HepG2 (cell line): Measurements from ENCODE around the gene GDF7. TPM values are rescaled to one million over a fixed set of nuclear protein-coding genes. Genes with fewer than 3 reads are reported as not detected.

Source experiments
- CCAR2 ChIP-seq: fragments of 200-400 bp; formaldehyde crosslinking; optimal IDR thresholded peaks from 2 replicates; pipeline ENCODE3; 2018; ENCODE audit warnings: low read depth, mild to moderate bottlenecking, low read length, moderate library complexity
- CHD2 ChIP-seq: IDR thresholded peaks from 2 replicates; pipeline ENCODE4 v1.6.1; 2011; ENCODE audit warnings: low read depth, low read length, improper control_type of control experiment
- CSRNP2 ChIP-seq: sonication (generic); formaldehyde crosslinking; conservative IDR thresholded peaks from 2 replicates; pipeline ENCODE4 v1.8.0; 2022; ENCODE audit warnings: low read depth, missing genetic modification reagents
- FOXJ3 ChIP-seq: sonication (generic); formaldehyde crosslinking; IDR thresholded peaks from 2 replicates; pipeline ENCODE4 v1.4.0; 2020; ENCODE audit warnings: missing genetic modification reagents, mild to moderate bottlenecking, borderline replicate concordance
- HOMEZ ChIP-seq: IDR thresholded peaks from 2 replicates; pipeline ENCODE4 v1.6.1; 2016; ENCODE audit warnings: low read depth
- KAT2B ChIP-seq: fragments of 150-350 bp; IDR thresholded peaks from 2 replicates; pipeline ENCODE4 v1.6.1; 2014; ENCODE audit warnings: low read depth, low read length, borderline replicate concordance
- NR2F1 ChIP-seq, 2 experiments: fragments of 450-650 bp in 1 of 2; formaldehyde crosslinking in 1 of 2; IDR thresholded peaks; 2 replicates each; pipeline versions ENCODE4 v1.5.0 to v1.6.1; 2016 to 2020; ENCODE audit warnings: mild to moderate bottlenecking in 1 of 2, missing compliant biosample characterization in 1 of 2, missing genetic modification reagents in 1 of 2, moderate library complexity in 1 of 2
- PHF21A ChIP-seq: sonication (generic); formaldehyde crosslinking; IDR thresholded peaks from 2 replicates; pipeline ENCODE4 v1.5.0; 2020; ENCODE audit warnings: mild to moderate bottlenecking, missing genetic modification reagents
- PRPF4 ChIP-seq: fragments of 200-400 bp; formaldehyde crosslinking; IDR thresholded peaks from 2 replicates; pipeline ENCODE4 v1.6.1; 2016; ENCODE audit warnings: low read length, low read depth; ENCODE audit not compliant: poor library complexity, severe bottlenecking
- RFXAP ChIP-seq: sonication (generic); formaldehyde crosslinking; IDR thresholded peaks from 2 replicates; pipeline ENCODE4 v1.4.0; 2020; ENCODE audit warnings: missing genetic modification reagents, borderline replicate concordance
- RXRA ChIP-seq: sonication (generic); formaldehyde crosslinking; IDR thresholded peaks from 2 replicates; pipeline ENCODE4 v1.5.1; 2020; ENCODE audit warnings: missing genetic modification reagents
- SMAD9 ChIP-seq: sonication (generic); formaldehyde crosslinking; IDR thresholded peaks from 2 replicates; pipeline ENCODE4 v1.5.1; 2020; ENCODE audit warnings: mild to moderate bottlenecking, missing genetic modification reagents
- SRY ChIP-seq: sonication (generic); formaldehyde crosslinking; IDR thresholded peaks from 2 replicates; pipeline ENCODE4 v1.8.0; 2022; ENCODE audit warnings: mild to moderate bottlenecking, missing genetic modification reagents
- TFDP1 ChIP-seq: IDR thresholded peaks from 2 replicates; pipeline ENCODE4 v1.6.1; 2016; ENCODE audit warnings: missing compliant biosample characterization, missing genetic modification reagents, borderline replicate concordance
- ZFP91 ChIP-seq: sonication (generic); formaldehyde crosslinking; IDR thresholded peaks from 2 replicates; pipeline ENCODE4 v1.9.0; 2022; ENCODE audit warnings: missing genetic modification reagents, mild to moderate bottlenecking, borderline replicate concordance
- ZKSCAN8 ChIP-seq: IDR thresholded peaks from 2 replicates; pipeline ENCODE4 v1.6.1; 2016; ENCODE audit warnings: borderline replicate concordance, missing genetic modification reagents, missing compliant biosample characterization
- ZNF331 ChIP-seq: sonication (generic); formaldehyde crosslinking; IDR thresholded peaks from 2 replicates; pipeline ENCODE4 v1.4.0; 2020; ENCODE audit warnings: missing genetic modification reagents
- ZNF557 ChIP-seq: sonication (generic); formaldehyde crosslinking; IDR thresholded peaks from 2 replicates; pipeline ENCODE4 v1.4.0; 2020; ENCODE audit warnings: missing genetic modification reagents
- ZNF607 ChIP-seq: sonication (generic); formaldehyde crosslinking; IDR thresholded peaks from 2 replicates; pipeline ENCODE4 v1.5.1; 2020; ENCODE audit warnings: missing genetic modification reagents, mild to moderate bottlenecking, borderline replicate concordance
- ZNF615 ChIP-seq: sonication (generic); formaldehyde crosslinking; IDR thresholded peaks from 2 replicates; pipeline ENCODE4 v1.5.0; 2020; ENCODE audit warnings: mild to moderate bottlenecking, missing genetic modification reagents, borderline replicate concordance
- ZNF720 ChIP-seq: sonication (generic); formaldehyde crosslinking; IDR thresholded peaks from 2 replicates; pipeline ENCODE4 v1.4.0; 2020; ENCODE audit warnings: missing genetic modification reagents
- ZNF878 ChIP-seq: sonication (generic); formaldehyde crosslinking; IDR thresholded peaks from 2 replicates; pipeline ENCODE4 v1.8.1; 2023; ENCODE audit warnings: mild to moderate bottlenecking, missing genetic modification reagents, moderate library complexity
- ZSCAN20 ChIP-seq: sonication (generic); formaldehyde crosslinking; IDR thresholded peaks from 2 replicates; pipeline ENCODE4 v1.4.0; 2020; ENCODE audit warnings: missing genetic modification reagents, mild to moderate bottlenecking, borderline replicate concordance
- polyA plus RNA-seq, 8 experiments: library from polyadenylated mRNA; depleted of rRNA in 3 of 8; stranded (reverse) in 7 of 8; unstranded in 1 of 8; fragments of >200 nt; fragmentation: Illumina TruSeq in 4 of 8; extraction: Trizol in 4 of 8; gene quantifications; 2 replicates each; pipeline versions ENCODE4 v1.2.1 to v1.2.3, GENCODE V29; 2011 to 2016; ENCODE audit warnings: low read depth in 4 of 8, missing spikeins in 1 of 8, mixed read lengths in 1 of 8; ENCODE audit not compliant: insufficient read depth in 1 of 8
- total RNA-seq, 5 experiments: library from RNA; depleted of rRNA; stranded (reverse); fragments of >200 nt; fragmentation: Illumina TruSeq; extraction: Trizol; gene quantifications; 2 replicates each; pipeline ENCODE4 v1.2.3, GENCODE V29; 2016; ENCODE audit warnings: low read depth in 1 of 5

GDF7 gene
- total and polyA plus RNA-seq, 2 of the 13 experiments (the other 11 are each of a cell fraction or from before 2014, with no cell fraction given): 1.6 to 15.0 TPM

GRCh38 chr2:20676353-20677215 is 9.6 kb downstream of the GDF7 start (continued):
- TF ChIP-seq CHD2 (no peak), ZNF557 (CRISPR knock-in tag) (peak; percentile 80; the same call in 1 of the 2 replicates), KAT2B (no peak), NR2F1 (CRISPR knock-in tag; IDR thresholded peaks at IDR 0.05) (0 out of 4 replicates have a peak, but pooled peaks of 1 of the 2 experiments have one; percentile 41), FOXJ3 (CRISPR knock-in tag) (peak; percentile 94), SMAD9 (CRISPR knock-in tag) (0 out of 2 replicates have a peak, but pooled peaks have one; percentile 86), ZNF607 (no peak; the same call in 1 of the 2 replicates), RXRA (CRISPR knock-in tag) (peak; percentile 26; the same call in 1 of the 2 replicates), ZNF331 (peak; percentile 97), SRY (CRISPR knock-in tag) (peak; percentile 41; the same call in 1 of the 2 replicates), ZNF720 (no peak), ZNF878 (peak; percentile 54; the same call in 1 of the 2 replicates), TFDP1 (peak; percentile 50; the same call in 1 of the 2 replicates), PHF21A (peak; percentile 96), ZFP91 (CRISPR knock-in tag) (peak; percentile 87), PRPF4 (peak; percentile 69), ZSCAN20 (0 out of 2 replicates have a peak, but pooled peaks have one; percentile 53), HOMEZ (peak; percentile 97), CSRNP2 (CRISPR knock-in tag) (0 out of 2 replicates have a peak, but pooled peaks have one; percentile 3), ZKSCAN8 (CRISPR knock-in tag) (peak; percentile 90), ZNF615 (CRISPR knock-in tag) (no peak), RFXAP (CRISPR knock-in tag) (peak; percentile 93), CCAR2 (peak; percentile 49)
